PC-3 (cell line): ENCODE data around the gene ZNF619.

Source experiments
- CTCF ChIP-seq: fragments of 300-600 bp; sonication (generic); conservative IDR thresholded peaks from 2 replicates; pipeline ENCODE4 v1.5.1; 2017; ENCODE audit warnings: antibody characterized with exemption, low read depth, mild to moderate bottlenecking, low read length
- EZH2 ChIP-seq: fragments of 300-600 bp; sonication (generic); IDR thresholded peaks from one replicate; pipeline ENCODE4 v1.6.1; 2017; ENCODE audit warnings: antibody characterized with exemption, mild to moderate bottlenecking, low read length; ENCODE audit not compliant: unreplicated experiment
- EZH2phosphoT487 ChIP-seq: fragments of 300-600 bp; sonication (generic); IDR thresholded peaks from 2 replicates; pipeline ENCODE4 v1.6.1; 2018; ENCODE audit warnings: mild to moderate bottlenecking, antibody characterized with exemption, low read length, borderline replicate concordance

- no peak for TF ChIP-seq CTCF
- TF ChIP-seq EZH2phosphoT487: no peak
- no peak for TF ChIP-seq EZH2
Observed at GRCh38 chr3:40445062-40445461, 31.9 kb upstream of the ZNF619 start.
